Gastrocnemius medialis (tissue), 4 donors: Measurements from ENCODE around the gene MARCHF3. TPM values are rescaled to one million over a fixed set of nuclear protein-coding genes. Genes with fewer than 3 reads are reported as not detected.
"Not testable (repeated sequence)": the region's sequence is repeated elsewhere in the genome, so short reads cannot be mapped to it uniquely, and the experiment has no call there.

ENCODE experiments used
- ATAC-seq, 2 donors: fragments of 150-250 bp; one replicate each; pipeline ENCODE4 v1.9.1; 2016
- DNase-seq, 2 donors: peaks; one replicate each; pipeline ENCODE4 v3.0.0-alpha.2; 2019
- H3K27ac ChIP-seq, 4 donors: fragments of 200-600 bp; sonication (generic); 1 replicate in 1 of 4; 2 replicates in 3 of 4; pipeline ENCODE4 v1.5.1; 2016 to 2018; ENCODE audit warnings: mild to moderate bottlenecking in 2 of 4, moderate library complexity in 1 of 4
- H3K27me3 ChIP-seq, 3 donors: fragments of 200-600 bp; sonication (generic) in 2 of 3; 1 replicate in 1 of 3; 2 replicates in 2 of 3; pipeline versions ENCODE4 v1.5.1 to v1.6.0; 2016 to 2019; ENCODE audit warnings: mild to moderate bottlenecking in 1 of 3, moderate library complexity in 1 of 3
- H3K36me3 ChIP-seq, 2 donors: fragments of 200-600 bp; sonication (generic) in 1 of 2; one replicate each; pipeline ENCODE4 v1.5.1; 2017 to 2018
- H3K4me1 ChIP-seq, 2 donors: fragments of 200-600 bp; sonication (generic) in 1 of 2; one replicate each; pipeline ENCODE4 v1.5.1; 2016 to 2017; ENCODE audit warnings: mild to moderate bottlenecking in 2 of 2
- H3K4me3 ChIP-seq, 4 donors: fragments of 200-600 bp; sonication (generic) in 3 of 4; 1 replicate in 1 of 4; 2 replicates in 3 of 4; pipeline ENCODE4 v1.5.1; 2016 to 2019; ENCODE audit warnings: mild to moderate bottlenecking in 2 of 4
- H3K9me3 ChIP-seq, 3 donors: fragments of 200-600 bp; sonication (generic) in 2 of 3; 1 replicate in 1 of 3; 2 replicates in 2 of 3; pipeline ENCODE4 v1.5.1; 2016 to 2019
- POLR2A ChIP-seq, 2 donors: fragments of 450-650 bp; IDR thresholded peaks; one replicate each; pipeline ENCODE4 v1.6.1; 2017; ENCODE audit warnings: antibody characterized with exemption in 2 of 2, mild to moderate bottlenecking in 2 of 2, moderate library complexity in 2 of 2
- in situ Hi-C, 4 donors: fragments of 200-750 bp; cut with MboI; loops; one replicate each; pipeline versions ENCODE4 v1.15.0 to v1.8.0; 2017; ENCODE audit warnings: low sequenced_read_pairs in 4 of 4
- intact Hi-C: fragments of 100-400 bp; cut with DNase I; formaldehyde crosslinking; loops from one replicate; pipeline ENCODE4 v1.15.1; 2023; ENCODE audit warnings: low total_unique reads
- total RNA-seq, 4 donors: library from RNA; depleted of rRNA; stranded (reverse); fragments of >200 nt; gene quantifications; one replicate each; pipeline versions ENCODE4 v1.1.0 to v1.2.3, GENCODE V29; 2016
- TF ChIP-seq, protein P1 (sequence below), 5 experiments: fragments of 450-650 bp in 3 of 5; fragments of 200-600 bp in 2 of 5; sonication (generic) in 2 of 5; IDR thresholded peaks in 4 of 5; conservative IDR thresholded peaks in 1 of 5; 1 replicate in 4 of 5; 2 replicates in 1 of 5; pipeline ENCODE4 v1.5.1; 2016 to 2019; ENCODE audit warnings: antibody characterized with exemption in 5 of 5, mild to moderate bottlenecking in 3 of 5, moderate library complexity in 3 of 5

Gene MARCHF3
- total RNA-seq, 4 donors from 2014 or later, result 2.4 to 6.2 (median 3.6) TPM

DNA sequence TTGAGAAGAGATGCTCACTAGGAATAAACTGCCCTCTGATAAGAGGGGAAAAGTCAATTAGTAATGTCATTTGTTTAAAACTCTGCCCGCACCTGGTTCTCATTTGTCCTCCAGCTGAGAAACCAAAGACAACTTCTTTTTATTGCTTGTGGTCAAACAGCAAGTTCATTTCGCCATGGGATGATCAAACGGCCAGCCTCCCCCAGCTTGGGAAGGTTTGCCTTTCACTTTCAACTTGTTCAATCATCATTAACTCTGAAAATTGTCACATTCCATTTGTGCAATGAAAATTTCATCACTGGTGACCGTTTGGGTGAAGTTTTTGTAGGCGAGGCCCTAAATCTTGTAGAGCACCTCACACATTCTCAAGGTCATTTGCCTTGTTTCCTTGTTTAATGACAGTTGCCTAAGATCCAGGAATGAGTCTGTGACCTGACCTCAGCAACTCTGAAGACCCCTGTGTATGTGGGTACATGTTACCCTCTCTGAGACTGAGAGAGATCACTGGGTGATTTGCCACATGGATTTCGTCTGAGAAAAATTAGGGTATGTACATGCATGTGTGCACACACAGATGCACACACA is 117.7 kb downstream of the MARCHF3 start:
- intact Hi-C loops (no loop called here), in situ Hi-C loops (no loop called here)
- H3K36me3 ChIP-seq, result peaks cover 0 to 34% of the 10 kb centered on the region in 2 donors
- DNase-seq, result no peak
- H3K9me3 ChIP-seq, result no peaks in the 10 kb centered on the region
- H3K4me1 ChIP-seq, result no peaks in the 10 kb centered on the region
- H3K27ac ChIP-seq, result no peak overlapping the region
- no peak for ATAC-seq
- H3K4me3 ChIP-seq, result no peak overlapping the region
- no peaks in the 10 kb centered on the region for H3K27me3 ChIP-seq
- TF ChIP-seq, protein P1, sequence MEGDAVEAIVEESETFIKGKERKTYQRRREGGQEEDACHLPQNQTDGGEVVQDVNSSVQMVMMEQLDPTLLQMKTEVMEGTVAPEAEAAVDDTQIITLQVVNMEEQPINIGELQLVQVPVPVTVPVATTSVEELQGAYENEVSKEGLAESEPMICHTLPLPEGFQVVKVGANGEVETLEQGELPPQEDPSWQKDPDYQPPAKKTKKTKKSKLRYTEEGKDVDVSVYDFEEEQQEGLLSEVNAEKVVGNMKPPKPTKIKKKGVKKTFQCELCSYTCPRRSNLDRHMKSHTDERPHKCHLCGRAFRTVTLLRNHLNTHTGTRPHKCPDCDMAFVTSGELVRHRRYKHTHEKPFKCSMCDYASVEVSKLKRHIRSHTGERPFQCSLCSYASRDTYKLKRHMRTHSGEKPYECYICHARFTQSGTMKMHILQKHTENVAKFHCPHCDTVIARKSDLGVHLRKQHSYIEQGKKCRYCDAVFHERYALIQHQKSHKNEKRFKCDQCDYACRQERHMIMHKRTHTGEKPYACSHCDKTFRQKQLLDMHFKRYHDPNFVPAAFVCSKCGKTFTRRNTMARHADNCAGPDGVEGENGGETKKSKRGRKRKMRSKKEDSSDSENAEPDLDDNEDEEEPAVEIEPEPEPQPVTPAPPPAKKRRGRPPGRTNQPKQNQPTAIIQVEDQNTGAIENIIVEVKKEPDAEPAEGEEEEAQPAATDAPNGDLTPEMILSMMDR (IDR thresholded peaks at IDR 0.05 in 4 of 5, conservative IDR thresholded peaks at IDR 0.05 in 1 of 5), result no peak
- TF ChIP-seq POLR2A (IDR thresholded peaks at IDR 0.05), result no peak

- H3K27ac ChIP-seq, result no peak overlapping the region
- intact Hi-C loops (no loop called here), in situ Hi-C loops (no loop called here)
- no peak for ATAC-seq
- DNase-seq, result no peak
- H3K36me3 ChIP-seq, result peaks cover 0 to 34% of the 10 kb centered on the region in 2 donors
- no peaks in the 10 kb centered on the region for H3K4me1 ChIP-seq
- TF ChIP-seq POLR2A (IDR thresholded peaks at IDR 0.05), result no peak
- TF ChIP-seq, protein P1 (IDR thresholded peaks at IDR 0.05 in 4 of 5, conservative IDR thresholded peaks at IDR 0.05 in 1 of 5), result no peak
- no peaks in the 10 kb centered on the region for H3K27me3 ChIP-seq
- H3K4me3 ChIP-seq, result no peak overlapping the region
- H3K9me3 ChIP-seq, result no peaks in the 10 kb centered on the region
Measured at GRCh38 chr5:126911986-126912385, 118.4 kb downstream of the MARCHF3 start.

GRCh38 chr5:126909856-126910255 is 120.5 kb downstream of the MARCHF3 start:
- in situ Hi-C loops (no loop called here), intact Hi-C loops (no loop called here)
- Histone ChIP-seq H3K27ac (no peak overlapping the region), H3K4me1 (no peaks in the 10 kb centered on the region), H3K9me3 (no peaks in the 10 kb centered on the region), H3K36me3 (peaks cover 0 to 24% of the 10 kb centered on the region in 2 donors), H3K4me3 (no peak overlapping the region), H3K27me3 (no peaks in the 10 kb centered on the region)
- ATAC-seq (no peak), DNase-seq (no peak)
- no peak for TF ChIP-seq POLR2A (IDR thresholded peaks at IDR 0.05)
- TF ChIP-seq, protein P1 (IDR thresholded peaks at IDR 0.05 in 4 of 5, conservative IDR thresholded peaks at IDR 0.05 in 1 of 5), result no peak

GRCh38 chr5:126904407-126904806 is 126.0 kb downstream of the MARCHF3 start:
- intact Hi-C loops, in situ Hi-C loops: not testable (repeated sequence)

GRCh38 chr5:126900796-126901195 is 129.6 kb downstream of the MARCHF3 start:
- no peaks in the 10 kb centered on the region for H3K27me3 ChIP-seq
- no peaks in the 10 kb centered on the region for H3K36me3 ChIP-seq
- TF ChIP-seq, protein P1 (IDR thresholded peaks at IDR 0.05 in 4 of 5, conservative IDR thresholded peaks at IDR 0.05 in 1 of 5), result no peak
- TF ChIP-seq POLR2A (IDR thresholded peaks at IDR 0.05), result no peak
- H3K4me3 ChIP-seq, result no peak overlapping the region
- H3K4me1 ChIP-seq, result no peaks in the 10 kb centered on the region
- H3K9me3 ChIP-seq, result no peaks in the 10 kb centered on the region
- intact Hi-C loops, result no loop called here
- H3K27ac ChIP-seq, result no peak overlapping the region
- no peak for ATAC-seq
- DNase-seq, result no peak
- in situ Hi-C loops, result no loop called here

More at GRCh38 chr5:126904407-126904806, 126.0 kb downstream of the MARCHF3 start:
- H3K9me3 ChIP-seq, H3K27me3 ChIP-seq, ATAC-seq, H3K36me3 ChIP-seq, H3K4me3 ChIP-seq, H3K27ac ChIP-seq, DNase-seq, H3K4me1 ChIP-seq: not testable (repeated sequence)
